Keratinocyte (primary cell): ENCODE data around the gene TMEM53. TPM values are rescaled to one million over a fixed set of nuclear protein-coding genes. Genes with fewer than 3 reads are reported as not detected.

ENCODE experiments used
- DNase-seq: peaks from one replicate; pipeline ENCODE4 v3.0.0-alpha.2; 2011; ENCODE audit warnings: low read depth, missing footprints, low spot score
- FAIRE-seq: peaks from 2 replicates; lab custom pipeline; 2011; peaks lifted over from hg19 to GRCh38; lab: Jason Lieb, UNC
- H2AFZ ChIP-seq: 2 replicates; pipeline ENCODE4 v1.6.0; 2012; ENCODE audit warnings: low read length, control low read depth, inconsistent platforms; ENCODE audit not compliant: control insufficient read depth
- H3K27ac ChIP-seq: 2 replicates; pipeline ENCODE4 v1.5.1; 2011; ENCODE audit warnings: low read length; ENCODE audit not compliant: control insufficient read depth, insufficient read depth
- H3K27me3 ChIP-seq: 3 replicates; pipeline ENCODE4 v1.6.0; 2011; ENCODE audit warnings: low read length; ENCODE audit not compliant: control insufficient read depth, insufficient read depth; ENCODE audit errors: extremely low read depth
- H3K36me3 ChIP-seq, 2 experiments: 2 replicates in 1 of 2; 3 replicates in 1 of 2; pipeline ENCODE4 v1.5.1; 2011; ENCODE audit warnings: low read length in 2 of 2, mild to moderate bottlenecking in 1 of 2; ENCODE audit not compliant: control insufficient read depth in 2 of 2, insufficient read depth in 2 of 2; ENCODE audit errors: extremely low read depth in 1 of 2
- H3K4me1 ChIP-seq: 3 replicates; pipeline ENCODE4 v1.5.1; 2011; ENCODE audit warnings: low read length; ENCODE audit not compliant: control insufficient read depth, insufficient read depth; ENCODE audit errors: extremely low read depth
- H3K4me2 ChIP-seq: 3 replicates; pipeline ENCODE4 v1.6.0; 2011; ENCODE audit warnings: low read depth, low read length; ENCODE audit not compliant: control insufficient read depth, insufficient read depth; ENCODE audit errors: extremely low read depth
- H3K4me3 ChIP-seq, 3 experiments: fragments of 200-600 bp in 1 of 3; sonication (generic) in 1 of 3; 2 replicates in 2 of 3; 3 replicates in 1 of 3; pipeline ENCODE4 v1.5.1; 2011 to 2016; ENCODE audit warnings: low read length in 3 of 3, mild to moderate bottlenecking in 3 of 3, control low read depth in 2 of 3, inconsistent platforms in 1 of 3, low read depth in 1 of 3, mixed read lengths in 1 of 3, mixed run types in 1 of 3, moderate library complexity in 1 of 3; ENCODE audit not compliant: control insufficient read depth in 2 of 3, insufficient read depth in 2 of 3; ENCODE audit errors: extremely low read depth in 1 of 3
- H3K79me2 ChIP-seq: 2 replicates; pipeline ENCODE4 v1.6.0; 2012; ENCODE audit warnings: low read length; ENCODE audit not compliant: control insufficient read depth, insufficient read depth
- H3K9ac ChIP-seq: 3 replicates; pipeline ENCODE4 v1.6.0; 2011; ENCODE audit warnings: low read length; ENCODE audit not compliant: control insufficient read depth, insufficient read depth; ENCODE audit errors: extremely low read depth
- H3K9me1 ChIP-seq: 3 replicates; pipeline ENCODE4 v1.6.0; 2011; ENCODE audit warnings: low read length; ENCODE audit not compliant: control insufficient read depth, insufficient read depth; ENCODE audit errors: extremely low read depth
- H3K9me3 ChIP-seq: 2 replicates; pipeline ENCODE4 v1.5.1; 2012; ENCODE audit warnings: low read depth, low read length; ENCODE audit not compliant: control insufficient read depth
- H4K20me1 ChIP-seq: 3 replicates; pipeline ENCODE4 v1.6.0; 2011; ENCODE audit warnings: low read length; ENCODE audit not compliant: control insufficient read depth, insufficient read depth; ENCODE audit errors: extremely low read depth
- EZH2 ChIP-seq: IDR thresholded peaks from one replicate; pipeline ENCODE4 v1.6.1; 2012; ENCODE audit warnings: inconsistent platforms, mild to moderate bottlenecking, low read length, moderate library complexity
- dilution Hi-C: fragments of 300-500 bp; cut with MboI; formaldehyde crosslinking; loops from one replicate; pipeline ENCODE4 v1.7.0; 2020; ENCODE audit warnings: low sequenced_read_pairs; ENCODE audit not compliant: extremely low pct_ligation_motif_present
- polyA plus RNA-seq, 5 experiments: library from polyadenylated mRNA; depleted of rRNA in 3 of 5; stranded (reverse) in 3 of 5; stranded (forward) in 1 of 5; unstranded in 1 of 5; fragments of >200 nt; gene quantifications; 1 replicate in 1 of 5; 2 replicates in 3 of 5; 3 replicates in 1 of 5; pipeline versions ENCODE4 v1.2.1 to v1.2.3, GENCODE V29; 2011 to 2012; ENCODE audit warnings: missing spikeins in 2 of 5, low read depth in 1 of 5, low replicate concordance in 1 of 5
- TF ChIP-seq, protein P1 (sequence below), 3 experiments: IDR thresholded peaks in 1 of 3; conservative IDR thresholded peaks in 1 of 3; optimal IDR thresholded peaks in 1 of 3; 2 replicates in 2 of 3; 3 replicates in 1 of 3; pipeline versions ENCODE3 to v1.5.1; 2011; ENCODE audit warnings: low read length in 3 of 3, mild to moderate bottlenecking in 3 of 3, moderate library complexity in 2 of 3, control low read depth in 1 of 3, inconsistent platforms in 1 of 3; ENCODE audit not compliant: insufficient read depth in 2 of 3; ENCODE audit errors: extremely low read depth in 1 of 3

The TMEM53 gene
- polyA plus RNA-seq, 1 donor (not counting 4 experiments of a cell fraction or from before 2014, with no cell fraction given): 5.6 TPM

DNA sequence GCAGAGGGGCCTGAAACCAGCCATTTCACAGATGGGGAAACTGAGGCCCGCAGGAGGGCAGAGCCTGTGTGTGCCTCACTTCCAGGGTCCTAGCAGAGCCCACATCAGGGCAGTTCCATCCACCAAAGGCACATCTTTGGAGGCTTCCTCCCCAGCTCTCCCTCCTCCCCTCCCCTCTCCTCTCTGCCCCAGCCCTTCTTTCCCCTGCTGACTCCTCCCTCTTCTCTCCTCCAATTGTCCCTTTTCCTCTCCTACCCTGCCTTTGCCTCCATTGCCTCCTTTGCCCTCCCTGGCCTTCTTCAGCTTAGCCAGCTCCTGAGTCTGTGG lies 56.6 kb downstream of the TMEM53 start:
- dilution Hi-C loops: no loop called here
- Histone ChIP-seq H4K20me1 (no peaks in the 10 kb centered on the region), H3K9ac (peak overlapping the region; percentile 18), H3K79me2 (no peaks in the 10 kb centered on the region), H3K36me3 (no peaks in the 10 kb centered on the region), H3K27me3 (no peaks in the 10 kb centered on the region), H2AFZ (peak overlapping the region; percentile 57), H3K4me2 (peak overlapping the region; percentile 74), H3K4me3 (peak overlapping the region in 1 of 3 experiments; percentile 55), H3K9me1 (no peaks in the 10 kb centered on the region), H3K27ac (no peak overlapping the region), H3K9me3 (no peaks in the 10 kb centered on the region), H3K4me1 (peaks cover 15% of the 10 kb centered on the region)
- TF ChIP-seq EZH2: no peak
- TF ChIP-seq, protein P1, sequence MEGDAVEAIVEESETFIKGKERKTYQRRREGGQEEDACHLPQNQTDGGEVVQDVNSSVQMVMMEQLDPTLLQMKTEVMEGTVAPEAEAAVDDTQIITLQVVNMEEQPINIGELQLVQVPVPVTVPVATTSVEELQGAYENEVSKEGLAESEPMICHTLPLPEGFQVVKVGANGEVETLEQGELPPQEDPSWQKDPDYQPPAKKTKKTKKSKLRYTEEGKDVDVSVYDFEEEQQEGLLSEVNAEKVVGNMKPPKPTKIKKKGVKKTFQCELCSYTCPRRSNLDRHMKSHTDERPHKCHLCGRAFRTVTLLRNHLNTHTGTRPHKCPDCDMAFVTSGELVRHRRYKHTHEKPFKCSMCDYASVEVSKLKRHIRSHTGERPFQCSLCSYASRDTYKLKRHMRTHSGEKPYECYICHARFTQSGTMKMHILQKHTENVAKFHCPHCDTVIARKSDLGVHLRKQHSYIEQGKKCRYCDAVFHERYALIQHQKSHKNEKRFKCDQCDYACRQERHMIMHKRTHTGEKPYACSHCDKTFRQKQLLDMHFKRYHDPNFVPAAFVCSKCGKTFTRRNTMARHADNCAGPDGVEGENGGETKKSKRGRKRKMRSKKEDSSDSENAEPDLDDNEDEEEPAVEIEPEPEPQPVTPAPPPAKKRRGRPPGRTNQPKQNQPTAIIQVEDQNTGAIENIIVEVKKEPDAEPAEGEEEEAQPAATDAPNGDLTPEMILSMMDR (optimal IDR thresholded peaks at IDR 0.05 in 1 of 3, IDR thresholded peaks at IDR 0.05 in 1 of 3, conservative IDR thresholded peaks at IDR 0.05 in 1 of 3; ENCODE audit: extremely low read depth in 1 of 3, insufficient read depth in 2 of 3, low read length in 3 of 3): no peak
- FAIRE-seq (no peak), DNase-seq (no peak)

DNA sequence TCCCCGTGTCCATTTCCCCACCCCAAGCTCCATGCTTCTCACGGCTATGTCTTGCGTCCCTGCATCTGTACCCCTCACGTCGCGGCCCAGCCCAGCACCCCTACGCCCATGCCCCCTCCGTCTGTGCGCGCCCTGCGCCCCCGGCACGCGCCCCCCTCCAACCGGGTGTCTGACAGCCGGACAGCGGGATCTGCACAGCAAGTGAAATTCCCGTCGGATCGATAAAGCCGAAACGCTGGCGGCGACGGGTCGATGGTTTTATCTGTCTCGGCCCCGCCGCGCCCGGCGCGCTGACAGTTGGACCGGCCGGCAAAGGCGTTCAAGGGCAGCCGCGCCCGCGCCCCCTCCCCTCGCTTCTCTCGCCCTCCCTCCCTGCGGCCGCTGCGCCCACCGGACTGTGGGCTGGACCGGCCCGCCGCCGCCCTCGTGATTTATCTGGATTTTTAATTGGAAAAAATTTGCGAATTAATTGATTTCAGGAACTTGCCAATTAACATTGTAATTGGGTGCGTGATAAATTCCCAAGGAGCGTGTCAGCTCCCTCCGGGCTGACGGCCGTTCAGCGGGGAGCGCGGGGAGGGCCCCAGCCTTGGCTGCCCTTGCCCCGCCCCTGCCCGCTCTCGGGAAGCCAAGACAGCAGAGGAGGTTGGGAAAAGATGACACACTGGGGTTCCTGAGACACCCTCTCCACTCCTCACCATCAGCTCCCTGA lies 57.1 kb downstream of the TMEM53 start:
- dilution Hi-C loops: no loop called here
- TF ChIP-seq EZH2: no peak
- TF ChIP-seq, protein P1 (optimal IDR thresholded peaks at IDR 0.05 in 1 of 3, IDR thresholded peaks at IDR 0.05 in 1 of 3, conservative IDR thresholded peaks at IDR 0.05 in 1 of 3; ENCODE audit: extremely low read depth in 1 of 3, insufficient read depth in 2 of 3, low read length in 3 of 3): no peak
- no peak overlapping the region for H3K27ac ChIP-seq
- DNase-seq (no peak), FAIRE-seq (peak; percentile 71)
- peak overlapping the region; percentile 34 to 55 (median 55) for H3K4me3 ChIP-seq
- H3K79me2 ChIP-seq: no peaks in the 10 kb centered on the region
- H3K36me3 ChIP-seq: no peaks in the 10 kb centered on the region
- H3K4me1 ChIP-seq: peaks cover 15% of the 10 kb centered on the region
- H3K9ac ChIP-seq: peak overlapping the region; percentile 18
- no peaks in the 10 kb centered on the region for H4K20me1 ChIP-seq
- no peaks in the 10 kb centered on the region for H3K27me3 ChIP-seq
- H3K4me2 ChIP-seq: peak overlapping the region; percentile 74
- H3K9me3 ChIP-seq: no peaks in the 10 kb centered on the region
- no peaks in the 10 kb centered on the region for H3K9me1 ChIP-seq
- peak overlapping the region; percentile 57 for H2AFZ ChIP-seq
